Activated T-helper 1 cell treated with anti-CD3 and anti-CD28 coated beads, Interleukin-2, amount 50 U/mL, for 16 hours (primary cell): Measurements from ENCODE around the gene TOR1A.
A peak's percentile ranks its signal among the peaks of the same experiment; 100 is the strongest.

Source experiments
- DNase-seq, 2 donors: peaks; one replicate each; pipeline ENCODE4 v3.0.0-alpha.2; 2020; ENCODE audit warnings: low read depth in 1 of 2, low spot score in 1 of 2

TOR1A gene, protein sequence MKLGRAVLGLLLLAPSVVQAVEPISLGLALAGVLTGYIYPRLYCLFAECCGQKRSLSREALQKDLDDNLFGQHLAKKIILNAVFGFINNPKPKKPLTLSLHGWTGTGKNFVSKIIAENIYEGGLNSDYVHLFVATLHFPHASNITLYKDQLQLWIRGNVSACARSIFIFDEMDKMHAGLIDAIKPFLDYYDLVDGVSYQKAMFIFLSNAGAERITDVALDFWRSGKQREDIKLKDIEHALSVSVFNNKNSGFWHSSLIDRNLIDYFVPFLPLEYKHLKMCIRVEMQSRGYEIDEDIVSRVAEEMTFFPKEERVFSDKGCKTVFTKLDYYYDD

DNA sequence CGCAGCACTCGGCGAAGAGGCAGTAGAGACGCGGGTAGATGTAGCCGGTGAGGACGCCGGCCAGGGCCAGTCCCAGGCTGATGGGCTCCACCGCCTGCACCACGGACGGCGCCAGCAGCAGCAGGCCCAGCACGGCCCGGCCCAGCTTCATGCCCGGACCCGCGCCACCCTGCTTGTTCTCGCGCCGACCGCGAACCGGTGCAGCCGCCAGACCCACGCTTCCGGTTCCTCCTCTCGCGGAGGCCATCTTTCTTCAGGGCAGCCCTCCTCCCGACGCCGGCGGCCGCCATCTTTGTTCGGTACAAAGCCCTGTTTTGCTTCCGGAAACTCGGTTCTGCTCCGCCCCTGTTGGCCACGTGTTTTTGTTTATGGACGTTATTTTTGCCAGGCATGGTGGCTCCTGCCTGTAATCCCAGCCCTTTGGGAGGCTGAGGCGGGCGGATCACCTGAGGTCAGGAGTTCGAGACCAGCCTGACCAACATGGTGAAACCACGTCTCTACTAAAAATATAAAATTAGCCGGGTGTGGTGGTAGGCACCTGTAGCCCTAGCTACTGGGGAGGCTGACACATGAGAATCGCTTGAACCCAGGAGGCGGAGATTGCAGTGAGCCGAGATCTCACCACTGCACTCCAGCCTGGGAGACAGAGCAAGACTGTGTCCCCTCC is at the start of gene TOR1A:
Gene TOR1A, minus strand, starts transcription at position 202 of the 667 bp plus-strand sequence. Its CDS starts 51 bp downstream, at position 151.
- peak; percentile 84 to 86 for DNase-seq

DNA sequence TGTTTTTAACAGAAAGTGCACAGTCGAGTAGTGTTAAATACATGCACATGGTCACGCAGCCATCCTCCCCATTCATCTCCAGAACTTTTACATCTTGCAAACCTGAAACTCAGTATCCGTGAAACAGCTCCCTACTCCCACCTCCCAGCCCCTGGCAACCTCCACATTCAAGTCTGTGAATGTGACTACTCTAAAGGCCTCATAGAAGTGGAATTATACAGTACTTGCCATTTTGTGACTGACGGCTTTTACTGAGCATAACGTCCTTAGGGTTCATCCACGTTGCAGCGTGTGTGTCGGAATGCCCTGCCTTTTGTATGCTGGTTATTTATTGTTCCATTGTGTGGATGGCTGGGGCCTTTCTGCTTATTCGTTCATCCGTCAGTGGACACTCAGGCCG is 47.1 kb upstream of the TOR1A start:
- no peak for DNase-seq

DNA sequence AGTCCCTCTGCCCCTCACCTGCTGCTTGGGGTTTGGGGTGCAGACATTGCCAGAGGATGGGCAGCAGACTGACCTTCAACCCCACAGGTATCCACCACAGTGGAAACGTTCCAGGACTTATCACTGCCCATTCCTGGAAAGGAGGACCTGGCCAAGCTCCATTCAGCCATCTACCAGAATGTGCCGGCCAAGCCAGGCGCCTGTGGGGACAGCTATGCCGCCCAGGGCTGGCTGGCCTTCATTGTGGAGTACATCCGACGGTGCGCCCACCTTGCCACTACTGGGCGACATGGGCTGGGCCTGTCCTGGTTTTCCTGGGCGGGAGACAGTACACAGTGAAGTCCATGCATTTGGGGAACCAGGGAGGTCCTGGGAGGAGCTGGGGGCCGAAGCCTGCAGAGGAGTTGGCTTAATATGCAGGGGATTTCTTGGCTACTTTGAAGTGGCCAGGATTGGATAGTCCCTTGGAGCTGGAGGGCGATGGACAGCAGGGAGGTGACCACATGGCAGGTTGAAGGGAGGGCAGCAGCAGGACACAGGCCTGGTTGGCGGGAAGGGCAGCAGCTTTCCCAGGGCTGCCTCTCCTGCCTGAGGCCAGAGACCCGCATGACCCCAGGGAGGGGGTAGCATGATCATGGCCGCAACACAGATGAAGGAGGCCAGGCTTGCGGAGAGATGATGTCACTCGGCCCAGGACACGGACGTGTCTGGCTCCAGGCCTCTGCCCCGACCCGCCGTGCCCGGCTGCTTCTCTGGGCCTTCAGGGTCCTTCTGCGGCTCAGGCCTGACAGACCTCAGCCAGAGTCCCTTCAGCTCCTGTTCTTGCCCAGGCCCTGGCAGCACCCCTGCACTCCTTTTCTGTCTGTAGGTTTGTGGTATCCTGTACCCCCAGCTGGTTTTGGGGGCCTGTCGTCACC is 45.9 kb upstream of the TOR1A start:
- no peak for DNase-seq

DNA sequence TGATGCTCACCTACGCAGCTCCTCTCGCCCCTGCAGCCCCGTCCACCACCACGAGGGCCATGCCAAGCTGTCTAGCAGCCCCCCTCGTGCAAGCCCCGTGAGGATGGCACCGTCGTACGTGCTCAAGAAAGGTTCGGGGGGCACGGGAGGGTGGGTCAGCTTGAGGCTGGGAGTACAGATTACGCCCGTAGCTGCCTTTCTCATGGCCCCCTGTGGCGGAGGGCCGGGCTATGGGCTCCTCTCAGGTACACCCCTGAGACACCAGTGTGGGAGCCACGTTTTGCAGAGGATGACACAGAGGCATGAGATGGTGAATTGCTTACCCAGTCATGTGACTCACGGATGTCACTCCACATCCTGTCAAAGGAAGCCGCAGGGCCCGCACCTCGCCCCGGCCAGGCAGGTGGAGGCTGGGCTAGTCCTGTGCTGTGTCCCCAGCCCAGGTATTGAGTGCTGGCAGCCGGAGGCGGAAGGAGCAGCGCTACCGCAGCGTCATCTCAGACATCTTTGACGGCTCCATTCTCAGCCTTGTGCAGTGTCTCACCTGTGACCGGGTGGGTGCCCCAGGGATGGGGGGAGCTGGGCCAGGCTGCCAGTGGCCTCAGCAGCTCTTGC is 45.0 kb upstream of the TOR1A start:
- peak; percentile 82 to 84 for DNase-seq

DNA sequence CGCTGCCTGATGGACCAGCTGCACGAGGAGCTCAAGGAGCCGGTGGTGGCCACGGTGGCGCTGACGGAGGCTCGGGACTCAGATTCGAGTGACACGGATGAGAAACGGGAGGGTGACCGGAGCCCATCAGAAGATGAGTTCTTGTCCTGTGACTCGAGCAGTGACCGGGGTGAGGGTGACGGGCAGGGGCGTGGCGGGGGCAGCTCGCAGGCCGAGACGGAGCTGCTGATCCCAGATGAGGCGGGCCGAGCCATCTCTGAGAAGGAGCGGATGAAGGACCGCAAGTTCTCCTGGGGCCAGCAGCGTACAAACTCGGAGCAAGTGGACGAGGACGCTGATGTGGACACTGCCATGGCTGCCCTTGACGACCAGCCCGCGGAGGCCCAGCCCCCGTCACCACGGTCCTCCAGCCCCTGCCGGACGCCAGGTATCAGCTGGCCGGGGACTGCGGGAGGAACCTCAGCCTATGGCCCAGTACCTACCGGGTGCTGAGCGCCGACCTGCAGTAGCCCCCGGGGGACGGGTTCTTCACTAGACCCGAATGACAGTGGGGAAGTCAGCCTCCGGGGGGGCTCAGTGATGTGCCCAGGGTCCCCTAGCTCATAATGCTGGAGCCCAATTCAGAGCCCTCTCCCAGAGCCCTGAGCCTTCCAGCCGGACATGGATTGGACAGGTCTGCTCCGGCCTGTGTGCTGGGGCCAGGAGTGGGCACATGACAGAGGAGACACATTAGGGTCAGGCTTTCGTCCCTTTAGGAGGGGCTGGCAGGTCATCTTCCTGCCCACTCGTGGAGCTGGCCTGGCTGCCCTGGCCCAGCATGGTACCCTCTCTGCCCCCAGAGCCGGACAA is 44.3 kb upstream of the TOR1A start:
- no peak for DNase-seq

DNA sequence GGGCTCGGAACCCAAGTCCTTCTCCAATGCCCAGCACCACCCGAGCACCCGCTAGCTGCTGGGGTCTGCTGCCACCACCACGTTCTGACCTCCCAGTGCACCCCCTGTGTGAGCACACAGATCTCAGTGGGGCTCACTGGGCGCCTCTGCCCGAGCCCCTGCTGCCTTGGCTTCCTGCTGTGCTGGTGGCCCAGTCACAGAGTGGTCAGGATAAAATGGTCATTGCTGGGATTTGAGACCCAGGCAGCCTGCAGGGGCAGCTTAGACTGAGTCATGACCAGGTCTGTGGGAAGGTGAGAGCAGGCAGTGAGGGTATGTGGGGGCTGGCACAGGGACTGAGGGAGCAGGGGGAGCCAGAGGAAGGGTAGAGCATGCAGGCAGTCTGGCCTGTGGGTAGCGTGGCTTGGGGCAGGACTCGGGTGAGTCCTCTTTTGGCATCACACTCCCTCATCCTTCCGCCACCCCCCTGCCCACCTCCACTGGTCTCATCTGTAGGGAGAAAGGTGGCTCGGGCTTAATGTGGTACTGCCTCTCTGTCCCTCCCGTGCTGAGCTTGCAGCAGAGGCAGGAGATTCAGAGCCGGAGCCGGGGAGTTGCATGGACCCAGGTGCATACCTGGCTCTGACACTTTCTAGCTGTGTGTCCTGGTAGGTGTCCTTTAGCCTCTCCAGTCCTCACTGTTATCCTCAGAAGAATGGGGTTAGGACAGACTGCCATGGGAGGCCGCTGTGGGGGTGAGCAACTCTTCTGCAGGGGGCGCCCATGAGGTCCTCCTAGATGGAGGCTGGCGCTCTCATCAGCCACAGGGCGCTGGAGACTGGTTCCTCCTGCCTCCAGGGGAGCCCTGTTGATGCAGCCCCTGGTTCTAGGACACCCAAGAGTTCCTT is 43.4 kb upstream of the TOR1A start:
- DNase-seq: no peak

DNA sequence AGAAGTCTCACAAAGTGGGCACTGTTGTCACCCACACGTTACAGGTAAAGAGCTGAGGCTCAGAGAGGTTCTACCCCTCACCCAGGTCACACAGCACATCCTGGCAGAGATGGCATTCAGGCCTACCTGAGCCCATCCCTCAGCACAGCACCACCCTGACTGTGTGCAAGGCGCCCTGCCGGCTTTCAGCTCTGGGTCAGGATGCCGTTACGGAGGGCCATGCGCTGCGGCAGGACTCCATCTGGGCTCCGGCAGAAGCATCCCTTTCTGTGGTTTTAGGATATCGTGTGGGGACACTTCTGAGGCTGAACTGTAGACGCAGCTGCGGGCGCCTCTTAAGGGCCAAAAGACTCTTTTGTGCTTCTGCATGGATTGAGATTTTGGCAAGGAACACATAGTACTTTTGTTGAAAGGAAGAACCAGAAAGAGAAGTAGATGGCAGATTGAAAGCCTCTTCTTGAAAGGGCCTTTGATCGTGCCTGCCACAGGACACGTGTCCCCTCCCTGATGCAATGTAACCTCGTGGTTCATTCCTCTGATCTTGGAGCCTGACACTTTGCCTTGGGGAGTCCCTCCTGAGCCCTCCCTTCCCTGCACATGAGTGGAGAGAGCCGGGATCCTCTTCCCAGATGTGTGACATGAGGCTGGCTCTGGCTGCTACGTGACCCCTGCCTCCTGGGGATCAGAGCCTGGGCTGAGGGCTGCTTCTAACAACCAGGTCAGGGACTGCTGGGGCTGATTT is 42.6 kb upstream of the TOR1A start:
- no peak for DNase-seq

DNA sequence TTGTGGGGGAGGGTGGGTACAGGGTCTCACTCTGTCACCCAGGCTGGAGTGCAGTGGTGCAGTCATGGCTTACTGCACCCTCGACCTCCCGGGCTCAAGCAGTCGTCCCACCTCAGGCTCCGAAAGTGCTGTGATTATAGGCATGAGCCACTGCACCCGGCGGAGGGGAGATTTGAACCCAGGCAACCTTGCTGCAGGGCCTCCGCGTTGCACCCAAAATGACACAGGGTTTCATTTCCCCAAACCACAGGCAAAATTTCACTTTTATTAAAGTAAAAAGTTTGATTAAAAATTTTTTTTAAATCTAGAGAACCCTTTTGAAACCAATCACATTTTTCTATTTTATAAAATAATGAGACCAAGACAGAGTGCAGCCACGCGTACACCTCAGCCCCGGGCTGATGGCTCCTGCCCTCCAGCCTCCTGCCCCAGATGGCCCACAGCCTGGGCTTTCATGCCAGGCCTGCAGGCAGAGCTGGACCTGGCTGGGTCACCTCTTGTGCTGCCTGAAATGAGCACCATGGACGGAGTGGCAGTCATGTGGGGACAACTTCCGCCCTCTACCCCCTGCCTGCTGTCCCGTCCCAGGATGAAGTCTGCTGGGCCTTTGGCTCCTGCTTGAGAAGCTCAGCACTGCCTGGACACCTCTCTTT is 41.9 kb upstream of the TOR1A start:
- DNase-seq: no peak

DNA sequence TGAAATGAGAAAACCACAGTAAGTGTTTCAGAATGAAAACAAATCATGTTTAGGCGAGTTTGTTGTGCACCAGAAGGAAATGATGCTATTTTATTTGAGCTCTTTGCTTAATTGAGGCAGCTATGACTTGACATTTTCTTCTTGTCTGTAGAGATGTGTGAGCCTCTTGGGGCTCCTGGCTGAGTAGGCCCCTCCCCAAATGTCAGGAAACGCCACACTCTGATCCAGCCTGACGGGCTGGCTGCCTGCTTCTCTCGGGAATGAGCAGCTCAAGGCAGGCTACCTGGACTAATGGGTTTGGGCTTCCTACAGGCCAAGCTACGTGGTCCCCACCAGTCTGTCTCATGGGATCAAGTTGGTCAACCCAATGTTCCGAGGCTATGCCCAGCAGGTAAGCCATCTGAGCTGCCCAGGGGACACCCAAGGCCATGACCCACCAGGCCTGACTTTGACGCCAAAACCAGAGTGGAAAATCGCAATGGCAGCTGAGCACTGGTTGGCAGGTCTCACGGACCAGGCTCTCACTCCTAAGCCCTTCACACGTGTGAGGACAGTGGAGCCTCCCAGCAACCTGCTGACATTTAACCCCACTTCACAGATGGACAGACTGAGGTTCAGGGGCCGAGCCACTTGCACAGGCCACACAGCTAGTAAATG is 41.2 kb upstream of the TOR1A start:
- no peak for DNase-seq

DNA sequence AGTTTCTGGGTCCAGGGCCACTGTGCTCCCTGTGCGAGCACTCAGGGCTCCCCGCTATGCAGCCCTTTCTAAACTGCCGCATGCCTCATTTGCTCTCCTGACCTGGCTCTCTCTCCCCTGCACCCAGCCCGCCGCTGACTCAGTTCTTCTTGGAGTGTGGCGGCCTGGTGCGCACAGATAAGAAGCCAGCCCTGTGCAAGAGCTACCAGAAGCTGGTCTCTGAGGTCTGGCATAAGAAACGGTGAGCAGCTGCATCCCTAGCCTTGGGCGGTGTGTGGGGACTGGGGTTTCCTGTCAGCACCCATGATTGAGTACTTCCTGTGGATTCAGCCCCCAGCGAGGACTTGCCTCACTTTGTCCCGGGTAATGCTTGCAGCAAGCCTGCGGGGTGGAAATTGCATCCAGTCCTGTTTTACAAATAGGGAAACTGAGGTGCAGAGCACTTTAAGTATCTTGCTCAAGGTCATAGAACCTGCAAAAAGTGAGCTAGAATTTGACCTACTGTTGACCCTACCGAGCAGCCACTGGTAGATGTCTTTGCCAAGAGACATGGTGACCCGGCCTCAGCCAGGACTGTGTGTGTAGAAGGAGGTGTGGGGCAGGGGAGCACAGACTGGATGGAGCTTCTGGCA is 39.2 kb upstream of the TOR1A start:
- peak in 1 of 2 donors; percentile 49 for DNase-seq

DNA sequence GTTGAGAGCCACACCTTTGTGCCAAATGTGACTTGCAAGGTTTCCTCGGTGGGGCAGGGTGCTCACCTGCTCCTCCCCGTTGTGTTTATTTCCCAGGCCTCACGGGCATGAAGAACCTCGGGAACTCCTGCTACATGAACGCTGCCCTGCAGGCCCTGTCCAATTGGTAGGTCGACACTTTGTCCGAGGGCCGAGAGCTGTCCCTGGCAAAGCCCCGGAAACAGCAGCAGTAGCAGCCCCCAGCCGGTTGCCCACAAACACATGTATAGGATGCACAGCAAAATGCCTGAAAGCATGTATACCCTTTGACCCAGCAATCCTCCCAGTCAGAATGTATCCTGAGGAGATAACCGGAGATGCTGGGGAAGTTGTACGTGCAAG is 37.5 kb upstream of the TOR1A start:
- DNase-seq: no peak

DNA sequence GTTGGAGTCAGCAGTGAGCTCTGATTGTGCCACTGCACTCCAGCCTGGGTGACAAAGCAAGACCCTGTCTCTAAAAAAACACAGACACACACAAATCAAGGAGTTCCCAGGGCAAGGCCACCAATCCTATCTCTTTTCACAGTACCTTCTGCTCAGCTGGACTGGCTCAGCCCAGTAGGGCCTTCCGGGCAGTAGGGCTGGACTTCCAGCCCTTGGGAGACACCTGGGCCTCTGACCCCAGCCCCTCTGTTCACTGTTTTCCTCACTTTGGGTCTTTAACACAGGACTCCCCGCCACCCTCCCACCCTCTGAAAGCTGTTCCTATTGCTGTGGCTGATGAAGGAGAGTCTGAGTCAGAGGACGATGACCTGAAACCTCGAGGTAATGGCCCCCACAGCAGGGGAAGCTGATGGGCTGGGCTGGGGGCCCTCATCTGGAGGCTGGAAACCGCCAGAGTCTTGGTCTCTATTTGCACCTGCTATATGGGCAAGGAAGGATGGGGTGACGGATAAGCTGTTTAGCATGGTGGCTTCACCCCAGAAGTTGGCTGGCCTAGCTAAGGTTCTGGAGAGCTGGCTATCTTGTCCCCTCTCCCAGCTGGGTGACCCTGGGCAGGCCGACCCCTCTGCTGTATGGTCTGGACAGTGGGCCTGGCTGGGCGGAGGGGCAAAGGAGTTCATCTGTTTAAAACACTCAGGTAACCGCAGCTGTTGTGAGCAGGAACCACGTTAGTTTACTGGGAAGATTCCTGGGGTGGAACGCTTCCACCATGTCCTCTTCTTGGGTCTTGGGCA is 36.9 kb upstream of the TOR1A start:
- DNase-seq: no peak

DNA sequence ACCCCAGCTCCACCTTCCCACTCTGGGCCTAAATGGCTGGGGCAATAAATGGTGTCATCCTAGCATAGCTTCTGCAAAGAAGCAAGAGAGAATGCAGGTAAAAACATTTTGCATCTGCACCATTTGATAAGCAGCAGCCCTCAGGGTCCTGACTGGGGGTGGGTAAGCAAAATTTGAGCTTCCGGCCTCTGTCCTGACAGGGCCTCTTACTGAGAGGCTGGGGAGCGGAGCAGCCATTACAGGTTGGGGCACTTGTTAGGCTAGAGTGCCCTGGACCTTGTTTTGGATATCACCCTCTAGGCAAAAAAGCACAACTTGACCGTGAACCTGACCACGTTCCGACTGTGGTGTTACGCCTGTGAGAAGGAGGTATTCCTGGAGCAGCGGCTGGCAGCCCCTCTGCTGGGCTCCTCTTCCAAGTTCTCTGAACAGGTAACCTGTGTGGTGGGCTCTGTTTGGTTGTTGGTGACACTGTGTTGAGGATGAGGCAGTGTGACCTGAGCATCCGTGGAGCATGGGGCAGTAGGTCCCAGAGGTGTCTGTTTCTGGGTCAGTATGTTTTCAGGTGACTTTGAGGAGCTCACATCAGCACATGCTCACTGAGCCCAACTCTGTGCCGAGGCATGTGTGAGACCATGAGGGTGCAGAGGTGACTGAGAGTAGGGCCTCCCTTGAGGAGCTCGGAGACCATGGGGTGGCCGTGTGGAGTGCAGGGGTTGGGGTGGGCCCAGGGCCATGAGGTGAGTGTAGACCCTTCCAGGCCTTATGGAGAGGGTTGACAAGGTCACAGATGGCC is 34.4 kb upstream of the TOR1A start:
- DNase-seq: no peak

DNA sequence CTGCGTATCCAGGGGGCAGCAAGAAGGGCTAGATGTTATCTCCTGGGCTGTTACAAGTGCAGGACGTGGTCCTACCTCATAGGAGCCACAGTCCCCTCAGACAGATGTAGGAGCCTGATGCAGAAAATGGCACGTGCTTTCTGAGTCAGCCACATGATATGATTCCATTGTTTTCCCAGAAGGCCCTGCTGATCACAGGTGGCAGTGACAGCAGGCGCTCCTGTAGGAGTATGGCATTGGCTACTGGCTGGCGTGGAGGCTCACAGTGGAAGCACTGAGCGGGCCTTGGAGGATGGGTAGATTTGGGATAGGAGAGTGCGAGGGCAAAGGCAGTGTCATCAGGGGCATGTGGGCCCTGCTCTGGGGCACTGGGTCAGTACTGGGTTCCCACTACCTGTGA is 33.3 kb upstream of the TOR1A start:
- no peak for DNase-seq

DNA sequence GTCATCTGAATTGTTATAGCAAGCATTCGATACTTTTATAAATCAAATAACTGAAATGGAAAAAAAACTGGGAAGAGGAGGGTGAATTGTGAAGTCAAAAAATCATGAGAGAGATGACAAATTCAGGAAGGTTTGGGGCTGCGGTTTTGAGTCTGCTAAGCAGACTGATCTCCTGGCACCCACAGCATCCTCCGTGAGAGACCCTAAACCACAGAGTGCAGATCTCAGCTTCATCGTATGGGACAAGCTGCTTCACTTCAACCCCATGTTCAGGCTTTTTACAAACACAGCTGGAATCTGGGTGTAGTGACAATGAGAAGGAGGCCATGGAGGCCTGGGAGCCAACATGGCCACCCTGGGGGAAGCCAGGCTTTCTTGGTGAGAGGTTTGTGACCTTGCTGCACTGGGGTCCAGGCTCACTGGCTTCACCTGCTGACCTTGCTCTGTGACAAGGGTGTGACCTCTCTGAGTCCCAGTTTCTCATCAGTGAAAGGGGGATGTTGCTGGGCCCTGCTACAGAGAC is 30.7 kb upstream of the TOR1A start:
- no peak for DNase-seq
